HG02884 (cell line): ENCODE data around the gene KNDC1.

Experiments
- ATAC-seq: cut with Tn5 transposase; IDR thresholded peaks from one replicate; pipeline ENCODE4 v1.9.1; 2021; ENCODE audit warnings: mild to moderate bottlenecking, moderate library complexity; ENCODE audit not compliant: unreplicated experiment

KNDC1 gene

GRCh38 chr10:133176546-133176945 is 16.5 kb downstream of the KNDC1 start:
- ATAC-seq: no peak

- ATAC-seq: no peak
Observed at GRCh38 chr10:133177380-133178157, 17.6 kb downstream of the KNDC1 start.

DNA sequence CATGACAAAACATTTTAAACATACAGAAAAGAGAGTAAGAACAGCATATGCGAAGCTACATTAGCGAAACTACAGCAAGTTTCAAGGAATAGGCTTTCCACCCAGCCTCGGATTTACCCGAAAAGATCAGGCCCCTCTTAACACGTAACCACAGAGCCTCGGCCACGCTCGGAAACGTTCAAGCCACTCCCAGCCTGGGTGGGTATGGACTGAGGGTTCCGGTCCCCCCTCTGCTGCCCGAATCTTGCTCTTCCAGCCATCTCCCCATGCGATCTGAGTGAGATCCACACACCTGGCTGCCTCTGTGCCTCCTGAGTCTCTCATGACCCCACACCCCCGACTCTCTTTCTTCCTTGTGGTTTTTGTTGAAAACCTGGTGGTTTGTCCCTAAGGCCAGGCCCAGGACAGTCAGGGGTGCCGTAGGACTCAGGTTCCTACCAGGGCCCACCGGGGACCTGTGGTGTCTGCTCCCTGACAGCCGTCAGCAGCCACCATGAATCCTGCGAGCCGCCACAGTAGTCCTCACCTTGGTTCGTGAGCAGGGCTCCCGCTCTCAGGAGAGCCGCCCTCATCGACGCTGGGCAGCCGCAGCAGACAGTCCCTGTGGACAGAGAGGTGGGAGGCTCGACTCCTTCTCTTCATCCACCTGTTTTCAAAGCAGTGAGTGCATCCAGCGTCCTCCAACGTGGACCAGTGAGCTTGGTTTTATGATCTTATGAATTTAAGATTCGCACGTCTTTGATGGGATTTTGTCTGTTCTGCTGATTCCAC is 18.5 kb downstream of the KNDC1 start:
- ATAC-seq: no peak

DNA sequence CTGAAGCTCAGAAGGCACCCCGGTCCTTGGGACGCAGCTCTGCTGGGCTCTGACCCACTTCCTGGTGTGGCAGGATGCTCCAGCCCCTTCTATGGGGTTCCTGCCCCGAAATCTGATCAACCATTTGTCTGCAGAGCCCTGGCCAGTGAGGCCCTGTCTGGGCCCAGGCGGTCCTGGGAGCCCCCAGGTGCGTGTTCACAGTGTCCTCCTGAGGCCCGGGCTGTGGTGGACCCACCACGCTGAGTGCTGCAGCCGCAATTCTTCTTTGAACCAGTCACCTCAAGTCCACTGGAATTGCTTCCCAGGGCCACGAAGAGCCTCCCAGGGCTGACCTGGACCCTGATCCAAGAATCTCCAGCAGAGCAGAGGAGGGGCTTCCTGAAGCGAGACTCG is 19.1 kb downstream of the KNDC1 start:
- ATAC-seq: no peak

GRCh38 chr10:133179651-133180050 is 19.6 kb downstream of the KNDC1 start:
- ATAC-seq: no peak

- ATAC-seq: no peak
Observed at GRCh38 chr10:133180192-133180964, 20.4 kb downstream of the KNDC1 start.

DNA sequence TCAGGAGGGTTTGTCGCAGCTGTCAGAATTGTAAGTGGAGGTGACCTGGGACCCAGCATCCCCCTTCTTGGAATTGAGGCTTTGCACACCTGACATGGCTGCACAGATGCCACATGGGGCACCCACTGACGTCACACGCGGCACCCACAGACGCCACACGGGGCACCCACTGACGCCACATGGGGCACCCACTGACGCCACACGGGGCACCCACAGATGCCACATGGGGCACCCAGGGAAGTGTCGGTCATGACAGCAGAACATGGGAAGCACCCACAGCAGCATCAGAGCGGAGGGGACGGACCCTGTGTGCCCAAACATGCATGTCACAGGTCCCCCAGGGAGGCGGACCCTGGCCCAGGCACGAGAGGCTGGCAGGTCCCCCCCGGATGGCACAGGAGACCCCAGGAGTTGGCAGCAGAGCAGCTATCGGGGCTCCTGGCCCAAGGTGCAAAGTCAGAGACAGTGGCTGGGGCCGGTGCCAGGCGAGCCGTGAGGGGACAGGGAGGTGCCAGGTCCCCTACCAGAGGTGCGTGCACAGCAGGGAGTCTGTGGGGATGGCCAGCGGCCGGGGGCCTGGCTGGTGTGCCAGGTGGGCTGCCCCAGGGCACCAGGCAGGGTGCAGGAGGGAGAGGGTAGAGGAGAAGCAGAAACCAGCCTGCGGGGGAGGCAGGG is 21.1 kb downstream of the KNDC1 start:
- no peak for ATAC-seq

DNA sequence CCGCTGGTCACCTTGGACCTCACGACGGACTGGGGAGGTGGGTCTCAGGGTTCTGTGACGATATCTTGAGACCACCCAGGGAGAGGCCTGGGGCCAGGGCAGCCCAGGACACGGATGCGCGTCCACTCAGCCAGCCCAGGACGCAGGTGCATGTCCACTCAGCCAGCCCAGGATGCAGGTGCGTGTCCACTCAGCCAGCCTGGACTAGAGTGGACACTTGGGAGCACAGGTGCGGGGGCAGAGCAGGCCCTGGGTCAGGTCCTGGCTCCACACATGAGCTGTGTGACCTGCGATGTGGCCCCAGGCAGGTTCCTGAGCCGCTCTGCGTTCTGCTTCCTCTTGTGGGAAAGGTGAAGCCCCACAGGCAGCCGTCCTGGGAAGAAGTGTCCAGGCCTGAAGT is 22.2 kb downstream of the KNDC1 start:
- ATAC-seq: no peak

- ATAC-seq: no peak
Observed at GRCh38 chr10:133182791-133183645, 23.0 kb downstream of the KNDC1 start.

- no peak for ATAC-seq
Observed at GRCh38 chr10:133183646-133184378, 23.8 kb downstream of the KNDC1 start.

DNA sequence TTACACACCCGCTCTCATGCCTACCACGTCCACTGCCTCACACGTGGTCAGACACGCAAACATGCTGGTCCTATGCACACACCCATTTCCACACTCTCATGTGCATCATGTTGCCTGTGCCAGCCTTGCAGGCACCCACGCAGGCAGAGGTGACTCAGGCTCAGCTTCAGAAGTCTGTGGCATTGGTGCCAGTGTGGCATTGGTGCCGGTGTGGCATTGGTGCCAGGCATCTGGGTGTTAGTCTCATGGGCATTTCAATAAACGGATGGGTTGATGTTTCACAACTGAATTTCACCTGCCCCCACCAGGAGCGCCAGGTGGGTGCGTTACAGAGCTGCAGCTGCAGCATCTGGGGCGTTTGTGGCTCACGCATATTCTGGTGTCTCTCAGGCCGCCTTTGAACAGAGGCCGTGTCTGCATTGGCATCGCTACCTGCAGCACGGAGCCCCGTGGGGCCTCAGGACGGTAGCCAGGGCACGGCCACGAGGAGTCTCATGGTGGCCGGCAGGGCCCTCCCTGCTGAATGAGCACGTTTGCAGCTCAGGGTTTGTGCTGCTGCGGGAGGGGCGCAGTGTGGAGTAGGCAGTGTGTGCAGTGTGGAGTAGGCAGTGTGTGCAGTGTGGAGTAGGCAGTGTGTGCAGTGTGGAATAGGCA is 24.7 kb downstream of the KNDC1 start:
- no peak for ATAC-seq

- ATAC-seq: no peak
Observed at GRCh38 chr10:133185421-133185820, 25.4 kb downstream of the KNDC1 start.

DNA sequence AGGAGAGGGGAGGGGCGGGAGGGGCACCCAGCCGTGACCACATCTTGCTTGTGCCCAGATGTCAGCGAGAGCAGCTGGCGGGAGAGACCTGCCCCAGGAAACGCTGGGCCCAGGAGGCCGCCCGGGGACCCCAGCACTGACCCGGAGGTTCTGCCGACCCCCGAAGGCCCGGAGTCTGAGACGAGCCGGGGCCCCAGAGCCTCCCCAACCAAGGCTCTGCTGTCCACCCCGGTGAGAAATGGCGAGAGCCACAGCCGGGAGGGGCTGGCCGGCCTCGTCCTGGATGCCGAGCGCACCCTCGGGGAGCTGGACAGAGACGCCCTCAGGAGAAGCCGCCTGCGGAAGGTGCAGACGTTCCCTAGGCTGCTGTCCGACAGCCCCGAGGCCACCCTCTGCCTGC is 25.9 kb downstream of the KNDC1 start:
- ATAC-seq: no peak

GRCh38 chr10:133186416-133187090 is 26.5 kb downstream of the KNDC1 start:
- ATAC-seq: no peak

DNA sequence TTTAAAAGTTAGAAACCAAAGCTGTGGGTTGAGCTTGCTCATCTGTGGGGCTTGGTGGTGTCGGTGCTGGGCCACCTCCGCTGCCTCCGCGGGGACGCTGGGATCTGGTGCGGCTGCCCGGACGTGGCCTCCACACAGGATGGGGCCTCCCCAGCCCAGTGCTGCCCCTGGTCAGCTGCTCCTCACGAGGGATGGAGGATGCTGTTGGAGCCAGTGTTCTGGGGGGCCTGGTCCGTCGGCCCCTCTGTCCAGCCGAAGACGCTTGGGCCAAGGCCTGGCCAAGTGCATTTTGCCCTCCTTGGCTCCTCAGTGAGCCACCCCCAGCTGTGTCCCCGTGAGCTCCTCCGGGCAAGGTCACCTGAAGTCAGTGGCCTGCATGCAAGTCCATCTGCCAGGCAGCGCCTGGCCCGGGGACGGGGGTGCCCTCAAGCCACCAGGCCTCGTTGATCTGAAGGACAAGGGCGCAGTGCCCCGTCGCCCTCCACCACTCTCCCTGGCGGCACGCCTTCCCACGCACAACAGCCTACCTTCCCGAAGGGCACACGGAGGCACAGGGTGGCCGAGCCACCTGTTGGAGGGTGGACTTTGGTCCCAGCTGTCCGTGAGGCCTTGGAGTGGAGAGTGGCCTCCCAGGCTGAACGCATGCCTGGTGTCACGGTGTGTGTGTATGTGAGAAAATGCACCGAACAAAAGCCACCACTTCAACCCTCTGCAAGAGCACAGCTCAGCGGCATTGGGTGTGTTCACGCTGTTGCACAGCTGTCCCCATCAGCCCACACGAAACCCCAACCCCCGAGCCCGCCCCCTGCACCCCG is 27.3 kb downstream of the KNDC1 start:
- no peak for ATAC-seq

DNA sequence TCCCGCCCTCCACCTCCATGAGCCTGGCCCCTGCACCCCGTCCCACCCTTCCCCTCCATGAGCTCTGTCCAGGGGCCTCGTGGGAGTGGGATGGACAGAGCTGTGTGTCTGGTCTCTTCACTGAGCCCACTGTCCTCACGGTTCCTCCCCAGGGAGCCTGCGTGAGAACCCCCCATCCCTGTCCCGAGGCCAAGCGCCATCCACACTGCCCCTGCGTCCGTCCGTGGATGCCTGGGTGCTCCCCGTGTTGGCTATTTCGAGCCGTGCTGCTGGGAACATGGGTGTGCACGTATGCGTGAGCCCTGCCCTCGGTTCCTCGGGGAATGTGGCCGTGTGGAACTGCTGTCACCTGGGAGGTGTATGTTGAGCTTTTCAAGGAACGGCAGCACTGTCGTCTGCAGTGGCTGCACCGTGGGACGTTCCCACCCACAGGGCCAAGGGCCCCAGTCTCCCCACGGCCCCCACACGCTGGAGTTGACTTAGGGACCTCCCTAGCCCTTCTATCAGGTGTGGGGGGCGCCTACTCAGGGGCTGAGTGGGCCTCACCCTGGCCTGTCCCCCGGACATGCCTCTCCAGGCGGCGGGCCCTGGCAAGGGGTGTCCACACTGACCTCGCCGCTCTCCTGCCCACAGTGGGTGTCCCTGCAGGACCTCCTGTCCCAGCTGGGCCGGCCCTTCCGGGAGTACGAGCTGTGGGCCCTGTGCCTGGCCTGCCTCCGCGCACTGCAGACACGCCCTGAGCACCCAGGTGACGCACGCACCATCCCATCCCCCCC is 28.1 kb downstream of the KNDC1 start:
- no peak for ATAC-seq

- ATAC-seq: no peak
Observed at GRCh38 chr10:133189256-133189655, 29.2 kb downstream of the KNDC1 start.
